Subcutaneous adipose tissue (tissue), 4 donors: ENCODE measurements around the gene E2F1. TPM values are rescaled to one million over a fixed set of nuclear protein-coding genes. Genes with fewer than 3 reads are reported as not detected.

Experiments
- total RNA-seq, 4 donors: library from RNA; depleted of rRNA; stranded (reverse); fragments of >200 nt; gene quantifications; one replicate each; pipeline ENCODE4 v1.1.0, GENCODE V29; 2016
- TF ChIP-seq, protein P1 (sequence below): fragments of 450-650 bp; IDR thresholded peaks from one replicate; pipeline ENCODE4 v1.5.1; 2016; ENCODE audit warnings: low read depth, mild to moderate bottlenecking, control low read depth, antibody characterized with exemption, moderate library complexity

Gene E2F1
- total RNA-seq, 4 donors from 2014 or later: 1.3 to 1.9 (median 1.7) TPM

- TF ChIP-seq, protein P1, sequence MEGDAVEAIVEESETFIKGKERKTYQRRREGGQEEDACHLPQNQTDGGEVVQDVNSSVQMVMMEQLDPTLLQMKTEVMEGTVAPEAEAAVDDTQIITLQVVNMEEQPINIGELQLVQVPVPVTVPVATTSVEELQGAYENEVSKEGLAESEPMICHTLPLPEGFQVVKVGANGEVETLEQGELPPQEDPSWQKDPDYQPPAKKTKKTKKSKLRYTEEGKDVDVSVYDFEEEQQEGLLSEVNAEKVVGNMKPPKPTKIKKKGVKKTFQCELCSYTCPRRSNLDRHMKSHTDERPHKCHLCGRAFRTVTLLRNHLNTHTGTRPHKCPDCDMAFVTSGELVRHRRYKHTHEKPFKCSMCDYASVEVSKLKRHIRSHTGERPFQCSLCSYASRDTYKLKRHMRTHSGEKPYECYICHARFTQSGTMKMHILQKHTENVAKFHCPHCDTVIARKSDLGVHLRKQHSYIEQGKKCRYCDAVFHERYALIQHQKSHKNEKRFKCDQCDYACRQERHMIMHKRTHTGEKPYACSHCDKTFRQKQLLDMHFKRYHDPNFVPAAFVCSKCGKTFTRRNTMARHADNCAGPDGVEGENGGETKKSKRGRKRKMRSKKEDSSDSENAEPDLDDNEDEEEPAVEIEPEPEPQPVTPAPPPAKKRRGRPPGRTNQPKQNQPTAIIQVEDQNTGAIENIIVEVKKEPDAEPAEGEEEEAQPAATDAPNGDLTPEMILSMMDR: no peak
Observed at GRCh38 chr20:33709905-33710541, 23.8 kb upstream of the E2F1 start.

DNA sequence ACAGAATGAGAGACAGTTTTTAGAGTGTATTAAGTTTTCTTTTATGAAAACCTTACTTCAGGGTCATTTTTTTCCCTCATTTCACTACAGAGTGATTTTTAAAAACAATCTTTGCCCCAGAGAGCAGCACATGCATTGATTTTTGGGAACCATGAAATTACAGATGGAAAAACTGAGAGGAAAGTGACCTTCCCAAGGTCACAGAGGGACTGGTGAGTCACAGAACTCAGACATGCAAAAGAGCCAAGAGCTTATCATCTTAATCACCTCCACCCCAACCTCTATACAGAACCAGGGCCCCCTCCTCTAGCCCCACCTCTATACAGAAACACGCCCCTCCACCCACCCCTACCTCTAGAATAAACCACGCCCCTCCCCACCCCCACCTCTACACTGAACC, 23.2 kb upstream of the E2F1 start:
- TF ChIP-seq, protein P1: no peak

- TF ChIP-seq, protein P1: no peak
Observed at GRCh38 chr20:33707668-33708067, 21.5 kb upstream of the E2F1 start.

- TF ChIP-seq, protein P1: no peak
Observed at GRCh38 chr20:33704197-33704924, 18.2 kb upstream of the E2F1 start.

DNA sequence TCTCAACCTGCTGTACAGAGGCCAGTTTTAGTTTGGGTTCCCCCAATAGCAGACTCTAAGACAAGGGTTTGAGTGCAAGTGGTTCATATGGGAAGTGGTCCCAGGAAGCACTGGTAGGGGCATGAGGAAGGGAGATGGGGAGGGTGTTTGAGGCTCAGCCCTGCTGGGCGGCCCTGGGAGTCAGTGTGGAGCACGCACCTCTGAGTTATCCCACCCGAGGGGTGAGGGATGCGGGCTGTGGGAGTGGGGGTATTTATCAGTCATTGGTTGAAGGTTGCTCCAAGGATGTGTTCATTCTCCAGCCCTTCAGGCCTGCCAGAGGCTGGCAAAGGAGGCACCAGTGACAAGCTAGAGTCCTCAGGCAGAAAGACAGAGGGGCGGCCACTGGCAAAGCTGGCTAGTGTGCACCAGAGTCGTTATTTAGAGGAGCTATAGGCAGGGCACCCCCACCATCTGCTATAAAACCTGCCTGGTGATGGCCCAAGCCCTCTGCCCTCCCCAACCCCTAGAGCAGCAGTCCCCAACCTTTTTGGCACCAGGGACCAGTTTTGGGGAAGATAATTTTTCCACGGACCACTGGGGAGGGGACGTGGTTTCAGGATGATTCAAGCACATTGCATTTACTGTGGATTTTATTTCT, 17.4 kb upstream of the E2F1 start:
- TF ChIP-seq, protein P1: no peak

- TF ChIP-seq, protein P1: no peak
Observed at GRCh38 chr20:33702861-33703260, 16.7 kb upstream of the E2F1 start.
